Sigmoid colon (tissue), 7 donors: ENCODE measurements around the gene MARCHF9. TPM values are rescaled to one million over a fixed set of nuclear protein-coding genes. Genes with fewer than 3 reads are reported as not detected.

Experiments used
- DNase-seq: peaks from one replicate; pipeline ENCODE4 v3.0.0-alpha.2; 2019
- H3K27ac ChIP-seq, 4 donors: fragments of 200-600 bp; sonication (generic); one replicate each; pipeline ENCODE4 v1.5.1; 2016 to 2019; ENCODE audit warnings: mild to moderate bottlenecking in 1 of 4
- H3K27me3 ChIP-seq, 3 donors: fragments of 200-600 bp; sonication (generic); one replicate each; pipeline ENCODE4 v1.5.1; 2019; ENCODE audit warnings: mild to moderate bottlenecking in 1 of 3
- H3K36me3 ChIP-seq, 4 donors: fragments of 200-600 bp; sonication (generic); one replicate each; pipeline ENCODE4 v1.5.1; 2016 to 2019
- H3K4me1 ChIP-seq, 4 donors: fragments of 200-600 bp; sonication (generic); one replicate each; pipeline ENCODE4 v1.5.1; 2017 to 2019
- H3K4me3 ChIP-seq, 4 donors: fragments of 200-600 bp; sonication (generic); one replicate each; pipeline ENCODE4 v1.5.1; 2017 to 2019; ENCODE audit warnings: mild to moderate bottlenecking in 2 of 4, moderate library complexity in 1 of 4
- H3K9me3 ChIP-seq, 4 donors: fragments of 200-600 bp in 3 of 4; sonication (generic) in 3 of 4; one replicate each; pipeline versions ENCODE4 v1.5.1 to v1.6.1; 2013 to 2019
- CTCF ChIP-seq, 4 experiments: fragments of 450-650 bp in 3 of 4; fragments of 200-600 bp in 1 of 4; IDR thresholded peaks; one replicate each; pipeline ENCODE4 v1.5.1; 2016 to 2019; ENCODE audit warnings: antibody characterized with exemption in 4 of 4, mild to moderate bottlenecking in 3 of 4, moderate library complexity in 2 of 4
- EP300 ChIP-seq, 4 donors: sonication (generic); formaldehyde crosslinking; IDR thresholded peaks; one replicate each; pipeline ENCODE4 v1.6.1; 2017; ENCODE audit warnings: antibody characterized with exemption in 4 of 4
- POLR2A ChIP-seq, 2 donors: fragments of 450-650 bp; IDR thresholded peaks; one replicate each; pipeline ENCODE4 v1.6.1; 2016; ENCODE audit warnings: antibody characterized with exemption in 2 of 2, mild to moderate bottlenecking in 2 of 2, moderate library complexity in 2 of 2
- POLR2AphosphoS5 ChIP-seq, 4 donors: sonication (generic); formaldehyde crosslinking; IDR thresholded peaks; one replicate each; pipeline ENCODE4 v1.6.1; 2017; ENCODE audit warnings: antibody characterized with exemption in 4 of 4
- WGBS, 2 donors: extraction: QIAGEN DNeasy Blood & Tissue Kit; methylation state at CpG; one replicate each; pipeline ENCODE4 v1.1.7; 2013; 5-methylcytosine and 5-hydroxymethylcytosine counted together
- intact Hi-C: fragments of 100-400 bp; cut with DNase I; formaldehyde crosslinking; loops from one replicate; pipeline ENCODE4 v1.15.1; 2023
- polyA plus RNA-seq, 3 donors: library from polyadenylated mRNA; stranded (reverse); fragments of 200-250 nt; gene quantifications; one replicate each; pipeline ENCODE4 v1.2.3, GENCODE V29; 2013
- total RNA-seq, 4 donors: library from RNA; depleted of rRNA; stranded (reverse); fragments of >200 nt; gene quantifications; one replicate each; pipeline ENCODE4 v1.1.0, GENCODE V29; 2016
- donor health status: healthy with polysubstance abuse.
- donor health status: Bipolar disorder and iron deficiency.
- donor health status: healthy.

The MARCHF9 gene
- total and polyA plus RNA-seq, 7 donors, result 5.5 to 14.9 (median 7.9) TPM

GRCh38 chr12:57769594-57769993, 14.7 kb downstream of the MARCHF9 start:
- 95 to 96% methylated on average over 11 of the region's 11 CpGs for WGBS, 2 donors
- H3K9me3 ChIP-seq, result no peaks in the 10 kb centered on the region
- TF ChIP-seq EP300 (IDR thresholded peaks at IDR 0.05), result no peak
- no peak for TF ChIP-seq CTCF (IDR thresholded peaks at IDR 0.05)
- TF ChIP-seq POLR2A (IDR thresholded peaks at IDR 0.05), result no peak
- no peak for TF ChIP-seq POLR2AphosphoS5 (IDR thresholded peaks at IDR 0.05)
- no peak overlapping the region for H3K4me3 ChIP-seq
- peaks cover 0 to 47% (median 41%) of the 10 kb centered on the region in 4 donors for H3K4me1 ChIP-seq
- H3K27me3 ChIP-seq, result peaks cover 16 to 23% (median 22%) of the 10 kb centered on the region in 3 donors
- intact Hi-C loops, result no loop called here
- H3K36me3 ChIP-seq, result peaks cover 0 to 17% (median 0%) of the 10 kb centered on the region in 4 donors
- no peak for DNase-seq
- no peak overlapping the region for H3K27ac ChIP-seq

- peak overlapping the region; percentile 91 to 96 (median 93) for H3K27ac ChIP-seq
- 86 to 90% methylated on average over 4 of the region's 4 CpGs for WGBS, 2 donors
These were observed 15.8 kb downstream of the MARCHF9 start for GRCh38 chr12:57770734-57771133.

DNA sequence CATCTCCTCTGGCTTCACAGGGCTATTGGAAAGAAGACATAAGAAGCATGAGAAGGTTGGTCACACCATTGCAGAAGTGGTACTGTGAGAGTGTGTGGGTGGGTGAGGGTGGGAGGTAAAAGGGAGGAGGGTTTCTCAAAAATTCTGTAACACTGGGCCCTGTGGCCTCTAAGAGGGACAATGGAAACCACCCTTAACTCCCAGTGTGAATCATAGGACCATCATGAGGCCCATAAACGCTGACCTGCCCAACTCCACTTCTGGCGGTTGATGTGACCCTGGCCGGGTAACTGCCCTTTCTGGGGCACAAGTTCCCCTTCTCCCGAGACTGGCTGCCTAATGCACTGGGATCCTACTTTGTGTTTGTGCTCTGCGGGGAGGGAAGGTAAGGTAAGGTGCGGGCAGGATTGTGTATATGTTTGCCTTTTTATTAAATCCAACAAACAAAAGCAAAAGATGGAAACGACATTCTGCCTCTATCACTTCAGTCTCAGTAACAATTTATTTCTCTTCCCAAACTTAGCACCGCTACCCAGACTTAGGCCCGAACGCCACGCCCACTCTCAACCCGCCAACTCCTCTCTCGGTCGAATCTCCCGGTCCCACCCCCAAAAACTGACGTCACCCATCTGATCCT, 16.5 kb downstream of the MARCHF9 start:
- H3K4me3 ChIP-seq, result peak overlapping the region; percentile 66 to 80 (median 70)
- TF ChIP-seq POLR2A (IDR thresholded peaks at IDR 0.05) (no peak), EP300 (IDR thresholded peaks at IDR 0.05) (no peak), CTCF (IDR thresholded peaks at IDR 0.05) (no peak), POLR2AphosphoS5 (IDR thresholded peaks at IDR 0.05) (no peak)
- H3K4me1 ChIP-seq, result peaks cover 0 to 29% (median 24%) of the 10 kb centered on the region in 4 donors
- peaks cover 0 to 5% (median 4%) of the 10 kb centered on the region in 3 donors for H3K27me3 ChIP-seq
- DNase-seq, result peak; percentile 95
- 2 to 4% methylated on average over 16 of the region's 16 CpGs for WGBS, 2 donors
- H3K36me3 ChIP-seq, result peaks cover 0 to 29% (median 0%) of the 10 kb centered on the region in 4 donors
- intact Hi-C loops, result no loop called here
- no peaks in the 10 kb centered on the region for H3K9me3 ChIP-seq
- peak overlapping the region; percentile 91 to 96 (median 93) for H3K27ac ChIP-seq

More at GRCh38 chr12:57770734-57771133, 15.8 kb downstream of the MARCHF9 start:
- Histone ChIP-seq H3K4me3 (no peak overlapping the region), H3K4me1 (peaks cover 0 to 35% (median 30%) of the 10 kb centered on the region in 4 donors), H3K9me3 (no peaks in the 10 kb centered on the region), H3K27me3 (peaks cover 4 to 11% (median 10%) of the 10 kb centered on the region in 3 donors), H3K36me3 (peaks cover 0 to 24% (median 0%) of the 10 kb centered on the region in 4 donors)
- DNase-seq, result no peak
- TF ChIP-seq EP300 (IDR thresholded peaks at IDR 0.05) (no peak), POLR2AphosphoS5 (IDR thresholded peaks at IDR 0.05) (no peak), CTCF (IDR thresholded peaks at IDR 0.05) (no peak), POLR2A (IDR thresholded peaks at IDR 0.05) (no peak)
- intact Hi-C loops, result no loop called here

- peak within 1 kb of the TSS; percentile 91 to 96 (median 93) for H3K27ac ChIP-seq
- WGBS, 2 donors, result 0 to 1% methylated on average over 28 of the region's 28 CpGs
- TF ChIP-seq CTCF (IDR thresholded peaks at IDR 0.05) (no peak), POLR2AphosphoS5 (IDR thresholded peaks at IDR 0.05) (peak; percentile 44 to 76 (median 63)), POLR2A (IDR thresholded peaks at IDR 0.05) (peak in 1 of 2 donors; percentile 20), EP300 (IDR thresholded peaks at IDR 0.05) (peak in 1 of 4 donors; percentile 51)
- peak within 1 kb of the TSS; percentile 66 to 80 (median 70) for H3K4me3 ChIP-seq
- no peaks in the 10 kb centered on the region for H3K9me3 ChIP-seq
- DNase-seq, result peak; percentile 98
- peaks cover 0 to 29% (median 0%) of the 10 kb centered on the region in 4 donors for H3K36me3 ChIP-seq
- no peaks in the 10 kb centered on the region for H3K27me3 ChIP-seq
- peaks cover 0 to 23% (median 18%) of the 10 kb centered on the region in 4 donors for H3K4me1 ChIP-seq
- intact Hi-C loops, result no loop called here
These were observed 17.0 kb downstream of the MARCHF9 start, which contains the start of gene METTL1 for GRCh38 chr12:57771873-57772428. METTL1 (minus strand) TSS chr12:57772105; CDS start chr12:57772083, 22 bp downstream.
